ENCODE measurements around the gene PIGH.

DNA sequence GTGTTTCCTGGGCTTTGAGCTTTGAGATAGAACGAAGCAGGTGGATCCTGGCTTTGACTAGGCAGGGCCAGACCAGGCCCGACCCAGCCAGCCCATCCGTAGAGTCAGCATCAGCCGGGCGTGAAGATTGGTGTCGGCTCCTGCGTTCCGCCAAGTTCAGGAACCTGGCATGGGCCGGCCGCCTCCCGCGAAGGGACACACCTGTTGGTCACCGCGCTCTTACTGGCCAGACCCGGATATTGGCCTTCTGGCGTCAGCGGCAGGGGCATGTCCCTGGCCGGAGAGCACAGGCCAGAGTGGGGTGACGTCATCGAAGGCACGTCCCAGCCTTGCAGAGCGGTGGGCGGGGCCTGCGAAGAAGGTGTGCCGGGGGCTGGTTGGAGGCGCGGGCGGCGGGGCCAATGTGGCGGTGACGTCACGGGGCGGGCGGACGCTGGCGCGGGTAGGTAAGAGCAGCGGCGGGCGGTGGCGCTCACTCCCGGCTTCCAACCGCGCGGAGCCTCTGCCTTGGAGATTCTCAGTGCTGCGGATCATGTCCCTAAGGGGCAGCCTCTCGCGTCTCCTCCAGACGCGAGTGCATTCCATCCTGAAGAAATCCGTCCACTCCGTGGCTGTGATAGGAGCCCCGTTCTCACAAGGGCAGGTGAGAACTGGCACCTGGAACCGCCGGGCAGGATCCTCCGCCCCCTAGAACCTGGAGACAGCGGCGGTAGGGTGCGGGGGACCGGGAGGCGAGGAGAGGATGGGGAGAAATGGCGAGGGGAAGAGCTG, 19.6 kb upstream of the PIGH start, which contains the start of gene ARG2:
- TF ChIP-seq CTCF (IDR thresholded peaks at IDR 0.05) (peak in 3 of 12 donors; percentile 5 to 22 (median 21)), POLR2A (IDR thresholded peaks at IDR 0.05) (peak in 1 of 2 donors; percentile 48)
